Activated CD4-positive, alpha-beta T cell treated with anti-CD3 and anti-CD28 coated beads, Interleukin-2, Interleukin-6, amounts not matched to agents 100 ng/mL and 50 ng/mL, durations not matched to agents 16 hours and 8 hours (primary cell): ENCODE results near the gene BACE1-AS.
A peak's percentile ranks its signal among the peaks of the same experiment; 100 is the strongest.
"Not testable (repeated sequence)": the region's sequence is repeated elsewhere in the genome, so short reads cannot be mapped to it uniquely, and the experiment has no call there.

Experiments used
- DNase-seq: peaks from one replicate; pipeline ENCODE4 v3.0.0-alpha.2; 2020

The BACE1-AS gene

GRCh38 chr11:117292616-117293015, 1.5 kb downstream of the BACE1-AS start:
- DNase-seq: no peak

- DNase-seq: no peak
Measured at GRCh38 chr11:117295438-117296137, 4.4 kb downstream of the BACE1-AS start.

GRCh38 chr11:117296881-117297280, 5.7 kb downstream of the BACE1-AS start:
- DNase-seq: no peak

GRCh38 chr11:117298195-117298594, 7.0 kb downstream of the BACE1-AS start:
- no peak for DNase-seq

GRCh38 chr11:117299351-117300282, 8.5 kb downstream of the BACE1-AS start:
- DNase-seq: no peak

- no peak for DNase-seq
Measured at GRCh38 chr11:117300283-117300663, 9.1 kb downstream of the BACE1-AS start.

- DNase-seq: no peak
Measured at GRCh38 chr11:117300773-117301172, 9.6 kb downstream of the BACE1-AS start.

- no peak for DNase-seq
Measured at GRCh38 chr11:117302228-117302627, 11.1 kb downstream of the BACE1-AS start.

GRCh38 chr11:117303101-117303500, 12.0 kb downstream of the BACE1-AS start:
- DNase-seq: no peak

- DNase-seq: no peak
Measured at GRCh38 chr11:117303646-117304315, 12.6 kb downstream of the BACE1-AS start.

GRCh38 chr11:117305145-117305544, 14.0 kb downstream of the BACE1-AS start:
- no peak for DNase-seq

GRCh38 chr11:117309310-117309709, 18.2 kb downstream of the BACE1-AS start:
- DNase-seq: no peak

- no peak for DNase-seq
Measured at GRCh38 chr11:117313091-117313490, 21.9 kb downstream of the BACE1-AS start.

GRCh38 chr11:117313828-117314768, 23.0 kb downstream of the BACE1-AS start:
- DNase-seq: no peak

GRCh38 chr11:117314840-117315239, 23.7 kb downstream of the BACE1-AS start:
- no peak for DNase-seq

GRCh38 chr11:117315285-117316196, 24.4 kb downstream of the BACE1-AS start:
- no peak for DNase-seq

GRCh38 chr11:117316197-117316961, 25.2 kb downstream of the BACE1-AS start, which contains the start of gene BACE1:
TSS of gene BACE1 (minus strand) at chr11:117316256. CDS start at chr11:117315795, 461 bp downstream.
- peak; percentile 31 for DNase-seq

- DNase-seq: no peak
Measured at GRCh38 chr11:117318738-117319137, 27.6 kb downstream of the BACE1-AS start.

- no peak for DNase-seq
Measured at GRCh38 chr11:117319214-117319840, 28.2 kb downstream of the BACE1-AS start.

- DNase-seq: not testable (repeated sequence)
Measured at GRCh38 chr11:117327255-117327566, 36.1 kb downstream of the BACE1-AS start.
